ENCODE measurements around the gene PDK3.

Gene PDK3

GRCh38 chrX:24563291-24564010 is 98.4 kb downstream of the PDK3 start:
- DNase-seq = no peak

GRCh38 chrX:24566240-24566639 is 101.2 kb downstream of the PDK3 start:
- no peak for DNase-seq

GRCh38 chrX:24567169-24567568 is 102.1 kb downstream of the PDK3 start:
- DNase-seq = no peak

- DNase-seq = no peak
Measured at GRCh38 chrX:24574743-24575142, 109.7 kb downstream of the PDK3 start.

- DNase-seq = no peak
Measured at GRCh38 chrX:24575496-24575895, 110.4 kb downstream of the PDK3 start.

- no peak for DNase-seq
Measured at GRCh38 chrX:24577091-24577490, 112.0 kb downstream of the PDK3 start.

All from activated CD4-positive, alpha-beta T cell treated with anti-CD3 and anti-CD28 coated beads, Interleukin-2, amount 50 U/mL, for 48 hours (primary cell).